ENCODE data around the gene TRAPPC1.

Gene TRAPPC1

DNA sequence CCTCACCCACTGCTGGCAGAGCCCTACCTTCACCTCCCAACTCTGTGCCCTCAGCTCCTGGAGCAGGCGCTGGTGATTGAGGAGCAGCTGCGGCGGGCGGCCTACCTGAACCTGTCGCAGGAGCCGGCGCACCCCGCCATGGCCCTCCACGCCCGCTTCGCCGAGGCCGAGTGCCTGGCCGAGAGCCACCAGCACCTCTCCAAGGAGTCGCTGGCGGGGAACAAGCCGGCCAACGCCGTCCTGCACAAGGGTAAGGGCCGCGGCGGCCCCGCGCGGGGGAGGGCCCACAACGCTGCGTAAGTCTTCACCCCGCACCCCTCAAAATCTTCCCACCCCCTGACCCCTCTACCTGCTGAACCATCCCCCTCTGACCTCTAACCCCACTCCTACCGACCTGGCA is 22.7 kb downstream of the TRAPPC1 start:
- in situ Hi-C loops (cut with HindIII; ENCODE audit: low sequenced_read_pairs) = no loop called here

DNA sequence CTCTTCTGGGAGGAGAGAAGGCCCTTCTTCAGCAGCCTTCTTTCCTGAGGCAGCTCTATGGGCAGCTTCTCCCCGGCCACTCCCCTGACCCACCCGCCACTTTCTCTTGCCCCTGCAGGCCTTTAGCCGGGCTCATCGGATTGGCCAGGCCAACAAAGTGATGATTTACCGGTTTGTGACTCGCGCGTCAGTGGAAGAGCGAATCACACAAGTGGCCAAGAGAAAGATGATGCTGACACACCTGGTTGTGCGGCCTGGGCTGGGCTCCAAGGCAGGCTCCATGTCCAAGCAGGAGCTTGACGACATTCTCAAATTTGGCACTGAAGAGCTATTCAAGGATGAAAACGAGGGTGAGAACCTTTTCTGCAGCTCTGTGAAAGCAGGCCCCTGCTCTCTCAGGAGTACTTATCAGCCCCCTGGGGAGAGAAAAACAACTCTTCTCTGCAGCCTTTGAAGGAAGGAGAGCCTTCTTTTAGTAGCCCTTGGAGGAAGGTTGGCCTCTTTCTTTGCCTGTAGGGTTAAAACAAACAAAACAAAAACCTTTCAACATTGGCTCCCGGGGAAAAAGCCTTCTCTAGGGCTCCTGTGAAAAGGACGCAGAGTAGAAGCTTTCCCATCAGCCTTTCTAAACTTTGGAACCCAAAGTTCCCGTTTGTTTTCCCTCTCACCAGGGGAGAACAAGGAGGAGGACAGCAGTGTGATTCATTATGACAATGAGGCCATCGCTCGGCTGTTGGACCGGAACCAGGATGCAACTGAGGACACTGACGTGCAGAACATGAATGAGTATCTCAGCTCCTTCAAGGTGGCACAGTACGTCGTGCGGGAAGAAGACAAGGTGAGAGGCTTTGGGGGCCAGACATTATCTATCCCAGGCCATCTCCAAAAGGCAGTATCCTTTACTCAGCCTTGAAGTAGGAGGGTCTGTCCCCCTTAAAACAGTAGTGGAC is 28.3 kb downstream of the TRAPPC1 start:
- in situ Hi-C loops (cut with HindIII; ENCODE audit: low sequenced_read_pairs) = no loop called here

DNA sequence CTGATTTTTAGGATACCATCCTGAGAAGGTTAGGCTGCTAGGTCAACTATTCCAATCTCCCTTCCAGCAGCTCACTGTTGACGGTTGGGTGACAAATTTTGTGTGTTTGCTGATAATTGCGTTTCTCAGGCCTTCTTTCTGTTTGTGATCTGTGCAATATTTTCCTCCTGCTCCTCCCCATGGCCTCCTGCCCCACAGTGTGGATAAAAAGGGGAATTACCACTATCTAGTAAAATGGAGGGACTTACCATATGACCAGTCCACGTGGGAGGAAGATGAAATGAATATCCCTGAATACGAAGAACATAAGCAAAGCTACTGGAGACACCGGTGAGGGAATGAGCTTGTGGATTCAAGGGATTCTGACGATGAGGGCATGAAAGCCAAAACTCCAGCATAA is 34.0 kb downstream of the TRAPPC1 start:
- in situ Hi-C loops (cut with HindIII; ENCODE audit: low sequenced_read_pairs) = no loop called here

DNA sequence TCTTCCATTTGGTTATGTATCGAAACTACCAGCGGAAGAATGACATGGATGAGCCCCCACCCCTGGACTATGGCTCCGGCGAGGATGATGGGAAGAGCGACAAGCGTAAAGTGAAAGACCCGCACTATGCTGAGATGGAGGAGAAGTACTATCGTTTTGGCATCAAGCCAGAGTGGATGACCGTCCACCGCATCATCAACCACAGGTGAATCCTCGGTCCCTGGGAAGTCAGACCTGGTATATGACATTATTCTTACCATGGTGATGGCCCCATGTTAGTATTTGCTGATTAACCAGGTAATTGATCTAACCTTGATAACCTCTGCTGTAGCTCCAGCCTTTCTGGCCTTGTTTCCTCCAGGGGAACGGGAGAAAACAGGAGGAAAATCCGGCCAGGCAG is 34.7 kb downstream of the TRAPPC1 start:
- in situ Hi-C loops (cut with HindIII; ENCODE audit: low sequenced_read_pairs) = no loop called here

DNA sequence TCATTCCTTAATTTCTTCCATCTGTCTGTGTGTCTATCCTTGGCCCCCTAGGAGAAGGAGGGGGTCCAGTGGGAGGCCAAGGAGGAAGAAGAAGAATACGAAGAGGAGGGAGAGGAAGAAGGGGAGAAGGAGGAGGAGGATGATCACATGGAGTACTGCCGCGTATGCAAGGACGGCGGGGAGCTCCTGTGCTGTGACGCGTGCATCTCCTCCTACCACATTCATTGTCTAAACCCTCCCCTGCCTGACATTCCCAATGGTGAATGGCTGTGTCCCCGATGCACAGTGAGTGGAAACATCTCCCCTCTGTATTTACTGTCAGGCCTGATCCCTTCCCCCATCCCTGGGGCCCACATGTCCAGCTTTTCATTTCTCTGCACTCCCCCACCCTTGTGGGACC is 36.9 kb downstream of the TRAPPC1 start:
- in situ Hi-C loops (cut with HindIII; ENCODE audit: low sequenced_read_pairs) = no loop called here

DNA sequence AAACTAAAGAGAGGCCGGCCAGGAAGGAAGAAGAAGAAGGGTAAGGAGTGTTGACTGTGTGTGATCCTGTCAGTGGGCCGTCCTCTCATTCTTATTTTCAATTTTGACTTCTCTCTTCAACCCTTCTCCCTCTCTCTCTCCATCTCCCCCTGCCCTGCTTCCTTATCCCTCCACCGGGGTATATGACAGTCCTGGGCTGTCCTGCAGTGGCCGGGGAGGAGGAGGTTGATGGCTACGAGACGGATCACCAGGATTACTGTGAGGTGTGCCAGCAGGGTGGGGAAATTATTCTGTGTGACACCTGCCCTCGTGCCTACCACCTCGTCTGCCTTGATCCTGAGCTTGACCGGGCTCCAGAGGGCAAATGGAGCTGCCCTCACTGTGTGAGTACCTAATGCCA is 37.5 kb downstream of the TRAPPC1 start:
- in situ Hi-C loops (cut with HindIII; ENCODE audit: low sequenced_read_pairs) = no loop called here

DNA sequence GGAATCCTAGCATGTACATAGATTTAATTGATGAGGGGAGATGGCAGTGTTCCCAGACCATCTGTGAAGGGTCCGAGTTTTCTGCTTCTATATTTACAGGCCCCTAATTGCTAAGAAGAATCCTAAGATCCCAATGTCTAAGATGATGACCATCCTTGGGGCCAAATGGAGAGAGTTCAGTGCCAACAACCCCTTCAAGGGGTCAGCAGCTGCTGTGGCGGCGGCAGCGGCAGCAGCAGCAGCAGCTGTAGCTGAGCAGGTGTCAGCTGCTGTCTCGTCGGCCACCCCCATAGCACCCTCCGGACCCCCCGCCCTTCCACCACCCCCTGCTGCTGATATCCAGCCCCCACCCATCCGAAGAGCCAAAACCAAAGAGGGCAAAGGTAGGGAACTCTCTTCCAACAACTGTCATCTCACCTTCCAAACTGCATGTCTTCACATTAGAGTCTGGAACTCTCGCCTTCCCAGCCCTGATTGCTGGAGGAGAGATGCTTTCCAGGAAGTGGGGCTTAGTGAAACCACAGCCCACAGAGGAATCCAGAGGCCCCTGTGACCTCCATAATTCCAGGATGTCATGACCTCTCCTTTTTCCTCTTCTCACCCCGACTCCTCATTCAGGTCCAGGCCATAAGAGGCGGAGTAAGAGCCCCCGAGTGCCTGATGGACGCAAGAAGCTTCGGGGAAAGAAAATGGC is 38.4 kb downstream of the TRAPPC1 start:
- in situ Hi-C loops (cut with HindIII; ENCODE audit: low sequenced_read_pairs) = no loop called here

DNA sequence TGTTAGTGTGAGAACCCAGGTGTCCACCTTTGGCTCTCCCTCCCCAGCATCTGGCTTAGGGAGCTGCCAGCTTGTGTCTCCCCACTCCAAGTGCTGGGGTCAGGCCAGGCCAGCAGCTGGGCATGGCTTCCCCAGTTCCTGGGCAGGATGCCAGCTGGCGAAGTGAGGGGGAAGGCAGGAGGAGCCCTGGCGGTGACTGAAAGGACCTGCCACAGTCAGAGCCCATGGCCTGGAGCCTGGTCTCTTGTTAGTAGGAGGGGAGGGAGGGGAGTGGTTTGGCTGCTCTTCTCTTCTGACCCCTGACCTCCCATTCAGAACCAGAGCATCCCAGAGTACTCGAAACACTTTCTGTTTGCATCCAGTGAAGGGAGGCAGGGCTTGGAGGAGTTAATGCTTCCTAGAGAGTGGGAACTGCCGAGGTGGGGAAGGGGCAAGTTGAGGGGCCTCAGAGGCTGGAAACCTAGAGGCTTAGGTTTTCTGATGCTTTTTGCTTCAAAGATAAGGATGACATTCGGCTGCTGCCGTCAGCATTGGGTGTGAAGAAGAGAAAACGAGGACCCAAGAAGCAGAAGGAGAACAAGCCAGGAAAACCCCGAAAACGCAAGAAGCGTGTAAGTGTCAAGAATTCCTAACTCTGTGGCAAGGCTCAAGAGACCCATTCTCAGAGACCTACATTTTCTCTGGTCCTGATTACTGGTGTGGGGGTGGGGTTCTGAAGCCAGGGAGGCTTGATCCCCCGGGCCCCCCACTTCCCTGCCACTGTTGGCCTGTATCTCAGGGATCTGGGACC is 42.4 kb downstream of the TRAPPC1 start:
- in situ Hi-C loops (cut with HindIII; ENCODE audit: low sequenced_read_pairs) = no loop called here

DNA sequence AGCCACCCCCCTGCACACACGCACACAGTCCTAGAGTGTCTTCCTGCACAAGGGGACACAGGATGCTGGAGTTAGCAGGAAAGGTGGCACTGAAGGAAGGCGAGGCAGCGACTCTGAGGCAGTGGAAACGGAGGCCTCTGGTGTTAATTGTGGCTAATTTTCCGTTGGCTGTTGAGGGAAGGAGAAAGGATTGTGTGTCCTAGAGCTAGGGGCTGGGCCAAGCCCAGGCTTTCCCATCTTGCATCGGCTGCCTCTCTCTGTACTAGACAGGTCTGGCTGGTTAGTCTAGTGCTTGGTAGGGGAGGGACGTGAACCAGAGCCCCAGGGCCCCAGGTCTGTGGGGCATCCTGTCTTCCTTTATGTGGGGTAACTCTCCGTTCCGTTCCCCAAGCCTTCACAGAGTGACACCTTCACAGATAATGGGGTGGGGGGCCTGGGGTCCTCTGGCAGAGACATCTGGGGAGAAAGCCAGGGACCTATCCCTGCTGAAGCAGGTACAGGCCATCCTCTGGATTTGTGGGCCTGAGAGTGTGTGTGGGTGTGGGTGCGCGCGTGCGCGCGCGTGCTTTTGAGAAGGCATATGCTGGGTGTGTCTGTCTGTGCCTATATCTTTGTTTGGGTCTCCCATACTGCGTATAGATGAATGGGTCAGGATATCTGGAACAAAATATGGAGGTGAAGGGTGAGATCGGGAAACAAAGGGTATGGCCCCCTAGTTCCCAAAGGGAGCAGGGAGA is 43.4 kb downstream of the TRAPPC1 start, which contains the start of gene CHD3:
Gene CHD3 (plus strand): TSS at position 606 of the 737 bp plus-strand sequence. CDS start 212 bp downstream, outside the sequence.
- in situ Hi-C loops (cut with HindIII; ENCODE audit: low sequenced_read_pairs) = no loop called here

DNA sequence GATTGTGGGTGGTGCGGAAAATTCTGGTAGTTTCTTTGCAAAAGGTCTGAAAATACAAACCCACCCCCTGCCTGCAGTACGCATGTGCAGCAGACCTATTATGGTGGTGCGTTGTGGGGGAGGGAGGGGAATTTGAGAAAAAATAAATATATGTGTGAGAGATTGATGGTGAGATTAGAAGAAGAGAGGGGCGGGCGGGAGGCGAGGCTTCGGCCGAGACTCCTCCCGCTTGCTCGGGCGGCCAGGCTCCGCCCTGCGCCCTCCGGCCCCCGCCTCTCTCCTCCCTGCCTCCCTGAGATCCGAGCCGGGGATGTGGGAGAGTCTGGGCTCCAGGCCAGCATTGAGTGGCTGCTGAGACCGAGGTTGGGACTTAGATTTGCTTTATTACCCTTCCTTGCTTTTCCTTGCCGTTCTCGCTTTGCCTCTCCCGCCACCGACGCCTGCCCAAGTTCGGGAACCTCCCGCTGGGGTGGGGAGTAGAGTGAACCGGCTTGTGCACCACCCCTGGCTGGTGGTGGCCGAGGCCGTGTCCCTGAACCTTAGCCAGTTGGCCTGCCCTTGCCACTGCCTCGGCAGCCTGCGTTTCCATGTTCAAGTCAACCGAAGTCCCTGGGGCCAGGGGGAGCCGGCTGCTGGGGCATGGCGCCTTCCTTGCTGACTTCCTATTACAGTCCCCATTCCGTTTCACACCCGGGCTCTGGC is 44.1 kb downstream of the TRAPPC1 start:
- in situ Hi-C loops (cut with HindIII; ENCODE audit: low sequenced_read_pairs) = no loop called here

DNA sequence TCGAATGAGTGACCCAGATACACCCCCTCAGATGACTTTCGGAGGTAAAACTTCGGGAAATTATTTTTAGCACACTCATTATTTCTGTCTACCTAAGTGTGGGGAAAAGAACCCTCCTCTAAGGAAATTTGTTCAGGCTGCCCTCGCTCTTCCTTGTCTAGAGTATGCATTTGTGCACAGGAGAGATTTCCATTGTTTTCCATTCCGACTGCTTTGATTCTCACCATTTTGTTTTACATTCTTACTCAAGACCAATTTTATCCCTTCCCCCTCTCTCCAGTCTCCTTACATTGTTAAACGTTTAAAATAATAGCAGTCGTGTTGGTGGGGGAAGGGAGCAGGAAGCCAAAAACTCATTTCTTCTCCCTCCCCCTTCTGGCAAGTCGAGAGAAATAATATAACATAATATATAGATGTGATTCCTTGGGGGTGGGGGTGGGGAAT is 44.7 kb downstream of the TRAPPC1 start:
- in situ Hi-C loops (cut with HindIII; ENCODE audit: low sequenced_read_pairs) = no loop called here

DNA sequence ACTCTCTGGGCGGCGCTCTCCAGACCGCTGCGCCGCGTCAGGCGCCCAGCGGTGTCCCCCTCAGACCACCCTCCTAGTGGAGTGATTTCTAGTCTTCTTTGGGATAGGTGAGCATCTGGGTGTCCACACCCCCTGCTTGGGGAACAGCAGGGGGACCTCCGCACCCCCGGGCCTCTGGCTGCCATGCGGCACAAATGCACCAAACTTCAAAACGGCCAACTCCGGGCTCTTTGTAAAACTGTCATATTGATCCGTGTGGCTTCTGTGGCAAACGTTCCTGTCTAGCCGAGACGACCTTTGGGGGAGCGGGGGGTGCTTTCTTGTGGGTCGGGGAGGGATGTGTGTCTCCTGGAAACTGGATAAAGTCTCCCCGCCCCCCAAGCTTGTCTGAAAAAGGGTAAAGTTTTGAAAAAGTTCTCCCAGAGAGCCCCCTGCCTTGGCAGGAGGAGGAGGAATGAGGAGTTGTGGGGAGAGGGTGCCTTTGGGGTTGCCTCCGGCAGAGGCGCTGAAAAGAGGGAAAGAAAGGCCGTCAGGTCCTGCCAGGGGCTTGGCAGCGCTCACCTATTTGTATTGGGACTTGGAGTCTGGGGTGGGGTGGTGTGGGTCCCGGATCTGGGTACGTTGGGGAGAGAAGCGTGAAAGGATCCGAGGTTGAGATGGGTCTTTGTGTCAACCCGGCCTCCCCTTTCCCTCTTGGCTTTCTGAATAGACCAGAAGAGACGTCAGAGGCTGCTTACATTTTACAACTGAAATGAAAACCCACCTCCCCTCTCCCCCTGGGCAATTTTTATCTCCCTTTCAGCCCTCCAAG is 45.3 kb downstream of the TRAPPC1 start:
- in situ Hi-C loops (cut with HindIII; ENCODE audit: low sequenced_read_pairs) = no loop called here

DNA sequence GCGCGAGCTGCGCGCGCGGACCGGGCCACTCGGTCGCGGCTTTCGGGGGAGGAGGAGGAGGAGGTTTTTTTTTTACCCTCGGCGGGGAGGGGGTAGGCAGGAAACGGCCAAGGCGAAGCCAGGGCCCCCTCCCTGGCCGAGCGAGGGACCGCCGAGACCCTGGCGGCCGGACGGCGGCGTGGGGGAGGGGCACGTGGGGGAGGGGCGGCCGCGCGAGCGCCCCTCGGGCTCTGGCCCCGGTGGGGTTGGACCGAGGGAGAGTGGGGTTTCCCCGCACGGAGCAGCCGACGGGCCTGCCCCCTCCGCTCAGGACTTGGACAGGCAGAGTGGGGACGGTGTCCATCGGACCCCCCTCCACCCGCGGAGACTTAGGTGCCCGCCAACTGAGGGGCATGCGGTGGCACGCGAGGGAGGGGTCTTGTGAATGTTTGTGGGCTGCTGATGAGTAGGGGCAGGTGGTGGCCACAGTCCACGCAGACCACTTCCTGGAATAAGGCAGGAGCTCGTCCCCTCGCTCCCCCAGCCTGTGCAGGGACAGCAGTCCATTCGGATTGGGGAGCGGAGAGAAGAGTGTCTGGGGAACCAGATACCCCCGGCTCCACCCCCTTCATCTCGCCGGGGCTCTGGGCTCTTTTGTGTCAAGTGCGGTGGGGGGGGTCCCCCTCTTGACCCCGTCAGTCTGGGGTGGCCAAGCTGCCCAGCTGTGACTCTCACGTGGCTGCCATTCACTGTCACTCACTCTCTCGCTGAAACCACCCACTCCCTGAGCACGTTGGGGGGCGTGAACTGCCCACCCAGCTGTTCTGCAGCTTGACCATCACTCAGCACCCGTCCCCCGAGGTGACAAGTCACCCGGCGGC is 46.1 kb downstream of the TRAPPC1 start:
- in situ Hi-C loops (cut with HindIII; ENCODE audit: low sequenced_read_pairs) = no loop called here

DNA sequence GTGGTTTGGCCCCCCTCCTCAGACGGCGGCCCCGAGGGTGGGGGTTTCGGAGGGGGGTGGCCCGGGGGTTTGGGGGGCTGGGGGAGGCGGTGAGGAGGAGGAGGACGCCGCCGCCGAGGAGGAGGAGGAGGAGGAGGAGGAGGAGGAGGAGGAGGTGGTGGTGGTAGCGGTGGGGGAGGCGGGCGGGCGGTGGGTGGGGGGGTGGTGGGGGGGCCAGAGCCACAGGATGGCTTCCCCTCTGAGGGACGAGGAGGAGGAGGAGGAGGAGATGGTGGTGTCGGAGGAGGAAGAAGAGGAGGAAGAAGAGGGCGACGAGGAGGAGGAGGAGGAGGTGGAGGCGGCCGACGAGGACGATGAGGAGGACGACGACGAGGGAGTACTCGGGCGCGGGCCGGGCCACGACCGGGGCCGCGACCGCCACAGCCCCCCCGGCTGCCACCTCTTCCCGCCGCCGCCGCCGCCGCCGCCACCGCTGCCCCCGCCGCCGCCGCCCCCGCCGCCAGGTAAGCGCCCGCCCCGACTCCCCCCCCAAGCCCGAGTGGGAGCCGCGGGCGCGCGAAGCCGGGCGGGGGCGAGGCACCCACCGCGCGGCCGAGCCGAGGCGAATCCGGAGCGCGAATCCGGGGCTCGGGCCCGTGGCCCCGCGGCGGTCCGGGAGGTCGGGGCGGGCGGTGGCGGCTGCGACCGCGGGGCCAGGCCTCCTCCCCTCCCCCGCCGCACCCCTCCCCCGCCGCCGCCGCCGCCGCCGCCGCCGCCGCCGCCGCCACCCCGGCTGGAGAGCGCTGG is 47.0 kb downstream of the TRAPPC1 start:
- in situ Hi-C loops (cut with HindIII; ENCODE audit: low sequenced_read_pairs) = no loop called here

DNA sequence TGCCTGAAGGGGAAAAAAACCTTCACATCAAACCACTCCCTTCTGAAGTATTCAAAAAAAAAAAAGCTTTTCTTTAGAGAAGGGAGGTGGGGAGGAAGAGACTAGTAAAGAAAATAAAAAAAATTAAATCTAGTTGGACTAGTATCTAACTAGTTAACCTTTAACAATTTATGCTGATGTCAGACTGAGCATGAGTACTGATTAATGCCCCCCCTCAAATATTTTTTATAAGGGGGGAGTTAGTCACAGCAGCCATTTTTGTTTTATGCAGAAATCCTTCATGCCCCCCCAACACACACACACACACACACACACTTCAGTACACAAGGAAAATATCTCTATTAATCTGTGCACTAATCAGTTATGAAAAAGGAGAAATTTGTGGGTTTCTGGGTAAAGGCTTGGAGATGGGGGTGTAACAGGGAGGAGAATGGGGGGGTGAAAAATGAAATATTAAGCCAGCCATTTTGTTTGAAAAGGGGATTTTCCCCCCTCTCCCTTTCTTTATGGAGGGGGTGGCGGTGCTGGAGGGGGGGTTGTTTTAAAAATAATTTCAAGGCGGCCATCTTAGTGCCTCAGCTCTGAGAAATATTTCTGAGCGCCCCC is 47.9 kb downstream of the TRAPPC1 start:
- in situ Hi-C loops (cut with HindIII; ENCODE audit: low sequenced_read_pairs) = no loop called here

DNA sequence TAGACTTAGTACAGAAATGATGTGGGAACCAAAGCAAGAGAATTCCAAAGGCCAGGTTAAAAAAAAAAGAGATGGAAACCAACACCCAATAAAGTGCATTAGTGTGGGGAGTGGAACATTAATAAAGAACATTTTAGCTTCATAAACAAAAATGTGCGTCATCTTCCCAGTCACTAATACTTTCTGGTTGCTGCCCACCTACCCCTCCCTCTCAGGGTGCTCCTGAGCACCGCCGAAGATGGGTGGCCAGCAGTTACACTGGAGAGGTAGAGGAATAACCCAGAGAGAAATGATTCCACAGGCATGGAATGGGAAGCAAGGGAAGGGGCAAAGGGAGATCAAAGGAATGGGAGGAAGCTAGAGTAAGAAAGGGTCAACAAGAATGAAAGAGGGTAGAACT is 49.1 kb downstream of the TRAPPC1 start:
- in situ Hi-C loops (cut with HindIII; ENCODE audit: low sequenced_read_pairs) = no loop called here

DNA sequence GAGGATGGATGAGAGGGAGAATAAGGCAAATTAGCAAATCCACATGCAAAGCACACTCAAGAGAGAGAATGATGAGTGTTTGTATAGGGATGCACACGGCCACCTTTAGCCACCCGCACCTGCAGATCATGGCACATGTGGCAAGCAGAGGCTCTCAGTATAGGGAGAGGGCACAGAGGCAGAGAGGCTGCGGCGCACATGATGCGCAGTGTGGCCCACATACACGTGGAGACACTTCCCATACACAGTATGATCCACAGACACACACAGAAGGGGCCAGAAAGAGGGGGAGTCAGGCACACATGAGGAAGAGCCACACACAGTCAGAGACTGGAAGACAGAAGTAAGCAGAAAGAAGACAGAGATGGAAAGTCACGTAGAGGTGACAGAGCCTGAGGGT is 49.7 kb downstream of the TRAPPC1 start:
- in situ Hi-C loops (cut with HindIII; ENCODE audit: low sequenced_read_pairs) = no loop called here
